H54 (cell line): ENCODE measurements around the gene ETV1.

Experiments
- DNase-seq: peaks from one replicate; pipeline ENCODE4 v3.0.0; 2011; ENCODE audit warnings: low spot score, mixed read lengths; ENCODE audit not compliant: insufficient read length
- FAIRE-seq: peaks from 3 replicates; lab custom pipeline; 2011; peaks lifted over from hg19 to GRCh38; lab: Jason Lieb, UNC
- POLR2A ChIP-seq: IDR thresholded peaks from 2 replicates; pipeline ENCODE4 v1.6.1; 2011; ENCODE audit warnings: low read depth, mild to moderate bottlenecking, low read length

Gene ETV1

DNA sequence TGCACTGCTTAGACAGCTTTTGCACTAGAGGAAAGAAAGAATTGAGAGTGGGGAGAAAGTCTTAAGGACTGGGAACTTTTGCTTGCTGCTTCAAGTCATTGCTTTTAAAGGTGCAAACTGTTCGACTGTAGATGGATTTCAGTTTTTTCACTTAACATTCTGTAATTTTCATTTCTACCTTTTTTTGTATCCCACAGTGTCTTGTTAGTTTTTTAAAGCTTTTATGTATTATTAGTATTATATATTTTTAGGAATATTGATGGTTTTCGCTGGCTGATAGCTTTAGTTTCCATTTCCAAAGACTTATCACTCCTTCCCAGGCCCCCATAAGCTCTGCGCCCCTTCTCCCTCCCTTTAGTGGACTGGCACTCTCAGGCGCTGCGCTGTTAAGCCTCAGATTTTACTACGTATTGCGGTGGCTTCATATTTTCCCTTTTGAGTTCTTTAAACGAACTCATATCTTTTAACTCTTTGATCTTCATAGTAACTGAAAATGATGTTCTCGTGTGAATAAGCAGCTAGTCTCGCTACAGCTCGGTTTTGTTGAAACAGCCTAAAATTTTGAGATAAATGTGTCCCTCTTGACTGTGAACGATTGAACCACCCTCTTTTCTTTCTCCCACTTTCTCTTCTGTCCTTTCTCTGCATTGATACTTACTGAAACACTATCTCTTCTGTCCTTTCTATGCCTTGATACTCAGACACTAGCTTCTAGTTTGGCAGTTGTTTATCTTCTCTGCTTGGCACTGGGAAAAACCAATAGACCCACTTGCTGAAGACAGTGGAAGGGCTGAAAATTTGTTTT lies 2.5 kb upstream of the ETV1 start:
- FAIRE-seq: no peak
- TF ChIP-seq POLR2A: no peak

DNA sequence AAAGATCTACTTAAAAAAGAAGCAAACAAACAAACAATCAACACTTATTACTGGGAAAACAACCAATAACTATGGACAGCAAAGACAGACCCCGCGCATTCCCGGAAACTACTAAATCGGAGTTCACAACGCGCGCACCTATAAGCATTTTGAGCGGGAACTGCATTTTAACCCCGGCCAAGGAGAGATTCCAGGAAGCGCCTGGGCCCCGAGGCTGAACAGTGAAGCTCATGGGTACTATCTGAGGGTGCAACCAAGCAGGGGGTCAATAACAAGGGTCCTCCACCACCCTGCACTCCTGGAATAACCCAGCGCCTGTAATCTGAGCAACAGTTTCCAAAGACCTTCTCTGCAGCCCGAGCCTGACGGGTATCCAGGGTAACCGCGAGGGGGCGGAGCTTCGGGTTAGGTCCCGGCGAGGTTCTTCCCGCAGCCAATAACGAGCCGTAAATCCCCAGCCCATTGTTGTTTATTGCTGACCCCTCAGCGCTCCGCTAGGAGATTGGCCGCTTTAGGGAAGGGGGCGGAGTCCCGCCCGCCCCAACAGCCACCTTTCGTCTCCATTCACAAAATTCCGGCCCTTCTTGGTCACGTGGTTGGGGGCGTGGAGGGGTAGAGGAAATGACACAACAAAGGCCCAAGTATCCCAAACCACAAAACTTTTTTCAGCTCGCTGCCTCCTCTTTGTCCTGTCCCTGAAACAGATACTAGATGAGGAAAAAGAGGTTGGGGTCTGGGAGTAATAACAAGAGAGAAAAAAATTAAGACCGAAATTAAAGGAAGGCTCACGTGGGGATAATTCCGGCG lies 1.7 kb upstream of the ETV1 start:
- TF ChIP-seq POLR2A: peak; percentile 37; the same call in 1 of the 2 replicates
- DNase-seq: peak; percentile 87
- peak; percentile 98 for FAIRE-seq

More for the DNA sequence above, 2.5 kb upstream of the ETV1 start:
- DNase-seq: no peak

DNA sequence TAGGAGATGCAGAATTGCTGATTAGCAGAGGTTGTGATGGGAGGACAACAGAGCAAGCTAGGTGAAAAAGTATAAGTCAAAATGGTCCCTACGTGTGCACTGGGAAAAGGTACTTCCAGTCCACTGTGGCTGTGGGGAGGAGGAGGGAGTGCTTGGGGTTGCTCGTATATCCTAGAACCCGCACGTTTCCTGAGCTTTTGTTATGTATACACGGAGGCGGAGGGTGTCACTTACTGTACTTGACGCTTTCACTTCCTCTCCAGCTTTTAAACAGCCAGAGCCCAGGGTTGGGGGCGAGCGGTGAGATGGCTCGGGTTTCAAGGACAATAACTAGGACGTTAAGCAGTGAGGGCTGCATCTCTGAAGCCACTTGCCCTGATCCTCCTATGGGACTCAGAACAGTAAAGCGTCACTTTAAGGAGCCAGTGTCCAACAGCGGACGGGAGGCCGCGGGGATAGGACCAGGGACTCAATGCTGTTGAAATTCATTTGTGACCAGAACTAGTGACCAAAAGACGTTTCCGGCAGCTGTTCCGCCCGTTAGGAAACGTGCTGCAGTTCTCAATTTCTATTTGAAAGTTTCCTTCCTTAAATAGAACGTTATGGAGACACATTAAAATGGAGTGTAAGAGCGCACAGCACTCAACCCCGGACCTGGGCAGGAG lies 985 bp upstream of the ETV1 start:
- peak; percentile 34 for DNase-seq
- no peak for TF ChIP-seq POLR2A
- peak; percentile 76 for FAIRE-seq

DNA sequence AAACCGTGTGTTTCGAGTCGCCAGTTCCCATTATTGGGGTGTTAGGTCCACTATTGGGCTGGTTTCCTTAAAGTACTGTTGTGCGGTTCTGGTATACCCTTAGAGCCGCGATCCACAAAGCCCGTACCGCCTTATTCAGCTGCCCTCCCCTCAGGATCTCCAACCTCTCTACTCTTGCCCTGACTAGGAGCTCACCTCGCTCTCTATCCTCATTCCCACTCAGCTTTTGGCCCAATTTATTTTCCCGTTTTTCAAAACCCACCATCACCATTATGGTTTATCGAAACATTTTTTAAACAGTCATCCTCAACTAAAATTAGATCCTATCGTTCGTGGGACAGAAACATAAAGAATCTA lies 461 bp upstream of the ETV1 start:
- TF ChIP-seq POLR2A: no peak
- DNase-seq: no peak
- FAIRE-seq: no peak

DNA sequence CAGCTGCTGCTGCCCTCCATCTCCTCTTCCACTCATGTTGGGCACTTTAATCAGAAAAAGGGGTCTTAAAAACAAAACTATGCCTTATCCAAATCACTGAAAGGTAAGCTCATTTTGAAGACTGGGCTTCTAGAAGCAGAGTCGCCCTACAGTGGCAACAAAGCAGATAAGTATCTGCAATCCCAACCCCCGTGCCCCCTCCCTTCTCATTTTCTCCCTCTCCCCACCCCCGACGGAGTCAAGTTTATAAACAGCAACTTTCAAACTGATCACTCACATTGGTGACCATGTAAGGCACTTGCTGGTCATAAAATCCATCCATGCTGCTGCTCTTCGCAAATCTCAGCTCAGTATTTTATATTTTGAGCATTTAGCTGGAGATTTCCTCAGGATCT lies 738 bp downstream of the ETV1 start:
- DNase-seq: no peak
- peak; percentile 27 for FAIRE-seq
- no peak for TF ChIP-seq POLR2A

DNA sequence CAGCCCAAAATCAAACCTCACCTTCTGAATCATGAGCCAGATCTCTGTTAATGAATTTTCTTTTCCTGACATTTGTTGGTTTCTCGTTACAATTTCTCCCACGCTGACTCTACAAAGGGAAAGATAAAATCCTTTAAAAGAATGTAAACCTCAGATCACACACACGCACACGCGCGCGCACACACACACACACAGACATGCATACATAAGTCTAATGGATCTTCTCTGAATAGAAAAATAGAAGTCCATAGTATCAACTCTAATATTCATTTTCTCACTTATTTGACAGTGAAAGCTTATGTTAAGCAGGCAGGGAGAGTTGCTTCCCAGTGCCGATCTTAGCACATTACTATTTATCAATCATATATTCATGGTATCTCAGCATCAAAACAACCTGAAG lies 1.4 kb downstream of the ETV1 start:
- no peak for DNase-seq
- no peak for TF ChIP-seq POLR2A
- no peak for FAIRE-seq

DNA sequence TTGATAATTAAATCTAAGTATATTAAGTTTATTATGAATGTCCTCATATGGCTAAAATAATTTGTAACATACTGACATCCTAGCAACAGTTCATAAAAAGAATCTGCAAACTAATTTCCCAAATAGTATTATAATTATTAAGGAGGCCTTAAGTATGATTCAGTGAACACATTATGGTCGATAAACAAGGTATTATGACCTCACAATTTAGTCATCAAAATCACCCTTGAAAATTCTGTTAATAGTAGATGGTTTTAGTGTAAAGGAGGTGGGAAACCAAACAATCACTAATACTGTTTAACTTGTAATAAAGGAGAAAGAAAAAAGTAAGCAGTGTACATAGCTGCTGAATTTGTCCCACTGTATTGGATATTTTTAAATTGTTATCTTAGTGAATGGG lies 2.1 kb downstream of the ETV1 start:
- no peak for DNase-seq
- TF ChIP-seq POLR2A: no peak
- FAIRE-seq: no peak

DNA sequence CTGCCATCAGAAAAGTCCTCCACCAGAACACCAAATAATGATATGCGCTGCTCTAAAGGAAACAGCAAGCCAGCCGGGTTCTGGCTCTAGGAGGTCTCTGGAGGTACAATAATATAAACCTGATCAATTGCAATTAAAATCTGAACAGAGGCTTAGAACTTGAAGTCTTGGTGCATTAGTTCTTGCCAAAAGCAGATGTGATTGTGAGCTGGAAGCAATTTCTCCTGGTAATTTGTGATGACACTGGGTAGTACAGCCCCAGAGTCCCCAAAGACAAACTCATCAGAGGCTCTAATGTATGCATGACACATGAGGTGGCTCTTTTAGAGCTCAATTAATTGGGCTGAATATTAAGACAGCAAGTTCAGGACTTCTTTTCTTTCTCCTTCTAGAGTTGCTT lies 3.3 kb downstream of the ETV1 start:
- DNase-seq: no peak
- no peak for FAIRE-seq
- TF ChIP-seq POLR2A: no peak

DNA sequence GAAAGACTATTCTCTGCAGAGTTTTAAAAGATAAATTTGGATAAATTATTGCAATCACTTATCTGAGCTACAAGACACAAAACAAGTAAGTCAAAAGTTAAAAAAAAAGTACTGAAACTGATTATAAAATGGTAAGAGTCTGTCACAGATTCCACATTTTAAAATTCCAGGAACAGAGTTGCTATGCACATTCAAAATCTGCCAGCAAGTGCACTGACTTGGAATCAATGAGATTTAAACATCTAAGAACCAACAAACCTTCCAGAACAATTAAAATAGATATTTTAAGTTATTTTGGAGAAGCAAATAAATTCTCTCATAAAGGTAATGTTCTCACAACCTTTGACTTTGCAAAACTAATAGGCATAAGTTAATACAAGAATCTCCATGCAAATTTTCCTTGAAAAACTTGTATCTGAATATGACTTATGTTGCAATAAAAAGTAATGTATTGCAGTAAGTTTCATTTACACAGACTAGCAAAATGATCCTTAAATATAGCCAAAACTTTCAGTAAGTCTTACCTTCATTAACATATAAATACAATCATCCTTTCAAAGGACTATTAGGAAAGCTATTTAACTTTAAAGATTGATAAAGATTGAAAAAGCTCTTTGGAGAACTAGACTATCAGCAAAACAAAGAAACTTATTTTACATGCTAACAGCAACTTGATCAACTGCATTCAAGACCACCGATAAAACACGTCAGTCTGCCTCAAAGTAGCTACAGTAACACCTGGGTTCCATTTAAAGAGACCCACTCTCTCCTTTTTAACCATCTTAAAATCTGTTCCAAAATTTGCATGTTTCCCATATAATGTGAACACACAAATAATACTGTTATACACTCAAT lies 4.4 kb downstream of the ETV1 start:
- no peak for TF ChIP-seq POLR2A
- peak; percentile 27 for FAIRE-seq
- no peak for DNase-seq

DNA sequence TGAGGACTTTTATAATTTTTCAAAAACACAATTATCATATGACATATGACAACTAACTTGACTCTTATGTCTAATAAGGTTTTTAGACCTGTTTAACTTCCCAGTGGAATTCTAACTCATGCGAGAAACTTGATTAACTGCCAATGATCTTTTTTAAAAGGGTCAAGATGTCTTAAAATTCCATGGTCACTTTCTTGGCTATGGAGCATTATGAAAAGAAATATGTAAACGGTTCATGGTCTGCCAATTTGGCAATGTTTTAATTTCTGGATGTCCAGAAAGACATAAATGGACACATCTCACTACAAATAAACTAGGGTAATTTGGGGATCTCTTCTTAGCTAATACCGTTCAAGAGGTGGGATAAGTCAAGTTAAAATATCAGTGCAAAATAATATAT lies 5.4 kb downstream of the ETV1 start:
- FAIRE-seq (peak; percentile 93), DNase-seq (no peak)
- no peak for TF ChIP-seq POLR2A

DNA sequence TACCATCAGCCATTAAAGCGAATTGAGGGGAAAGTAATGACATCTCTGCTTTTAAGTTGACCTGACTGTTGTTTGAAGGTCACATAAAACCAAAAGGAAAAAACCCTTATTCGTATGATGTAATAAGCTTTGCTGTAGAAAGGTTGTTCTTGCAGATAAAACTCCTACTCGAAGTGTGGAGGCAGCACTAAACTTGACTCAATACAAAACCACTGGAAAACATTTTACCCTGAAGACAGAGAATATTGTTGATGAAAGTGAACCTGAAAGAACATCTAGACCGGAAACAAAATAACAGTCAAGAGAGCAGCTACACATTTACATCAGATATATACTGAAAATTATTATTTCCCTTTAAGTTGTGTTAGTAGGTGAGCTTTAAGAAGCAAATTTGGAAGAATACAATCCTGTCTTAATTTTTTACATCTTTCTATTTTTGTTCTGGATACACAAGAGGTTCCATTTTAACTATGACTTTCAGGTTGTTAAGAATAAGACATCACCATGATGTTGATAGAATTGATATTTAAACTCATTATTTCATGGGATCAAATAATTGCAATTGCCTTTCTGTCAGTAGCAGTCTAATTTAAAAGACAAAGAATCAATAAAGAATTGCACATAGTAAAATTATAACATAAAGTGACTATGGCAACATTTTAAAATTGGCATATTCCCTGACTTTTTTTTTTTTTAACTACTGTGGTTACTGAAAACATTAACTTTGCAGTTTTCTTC lies 6.4 kb downstream of the ETV1 start:
- TF ChIP-seq POLR2A: no peak
- FAIRE-seq (peak; percentile 92), DNase-seq (no peak)

DNA sequence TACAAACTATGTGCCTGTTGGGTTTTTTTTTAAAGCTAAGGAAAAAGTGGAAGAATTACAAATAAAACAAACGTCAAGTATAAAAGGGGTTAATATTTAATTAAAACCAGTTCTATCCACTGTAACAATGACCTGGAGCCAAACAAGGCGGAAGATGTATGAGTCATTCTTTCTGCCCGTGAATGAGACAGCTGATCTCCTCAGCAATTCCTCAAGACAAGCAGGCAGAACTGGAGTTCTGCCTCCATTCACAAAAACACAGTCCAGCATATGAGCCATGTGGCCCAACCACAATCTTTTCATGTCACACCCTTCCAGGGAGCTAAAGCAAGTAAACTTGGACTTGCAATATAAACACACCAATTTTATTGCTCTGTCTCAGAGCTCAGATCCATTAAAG lies 8.4 kb downstream of the ETV1 start:
- DNase-seq (peak; percentile 56), FAIRE-seq (peak; percentile 100)
- no peak for TF ChIP-seq POLR2A

DNA sequence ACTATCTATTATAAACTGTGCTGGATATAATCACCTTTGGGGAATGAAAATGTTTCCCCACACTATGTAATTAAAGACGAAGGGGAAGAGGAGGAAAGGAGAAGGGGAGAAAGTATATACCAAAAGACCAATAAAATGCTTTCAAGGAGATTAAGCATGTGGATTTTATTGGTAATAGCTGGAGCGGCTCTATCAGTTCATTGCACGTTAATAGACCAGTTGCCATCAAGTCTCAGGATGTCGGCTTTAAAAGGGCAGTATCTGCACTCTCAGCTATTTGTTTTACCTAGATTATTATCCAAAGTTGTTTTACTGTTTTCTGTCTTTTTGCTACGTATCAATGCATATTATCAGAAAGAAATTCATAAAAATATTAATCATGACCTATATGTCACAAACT lies 9.0 kb downstream of the ETV1 start:
- TF ChIP-seq POLR2A: no peak
- FAIRE-seq (no peak), DNase-seq (no peak)
